Right cardiac atrium (tissue), 5 donors: ENCODE measurements around the gene NINJ2. TPM values are rescaled to one million over a fixed set of nuclear protein-coding genes. Genes with fewer than 3 reads are reported as not detected.

ENCODE experiments used
- ATAC-seq, 2 donors: fragments of 200-7000 bp; cut with Tn5 transposase; one replicate each; pipeline versions ENCODE4 v1.8.0 to v1.9.1; 2020; ENCODE audit warnings: moderate library complexity in 2 of 2, mild to moderate bottlenecking in 1 of 2
- DNase-seq, 3 donors: peaks; one replicate each; pipeline ENCODE4 v3.0.0-alpha.2; 2020
- H3K27ac ChIP-seq: one replicate; pipeline ENCODE4 v1.5.1; 2013; ENCODE audit warnings: mild to moderate bottlenecking, low read length, control low read depth, moderate library complexity
- H3K27me3 ChIP-seq: one replicate; pipeline ENCODE4 v1.6.1; 2013; ENCODE audit not compliant: control insufficient read depth, insufficient read depth
- H3K4me1 ChIP-seq: one replicate; pipeline ENCODE4 v1.6.1; 2013; ENCODE audit warnings: low read length; ENCODE audit not compliant: control insufficient read depth, insufficient read depth
- H3K4me3 ChIP-seq: one replicate; pipeline ENCODE4 v1.5.1; 2013; ENCODE audit warnings: low read length, control low read depth
- H3K9me3 ChIP-seq: one replicate; pipeline ENCODE4 v1.6.1; 2013; ENCODE audit warnings: low read length; ENCODE audit not compliant: control insufficient read depth
- WGBS: extraction: QIAGEN DNeasy Blood & Tissue Kit; methylation state at CpG from one replicate; pipeline ENCODE4 v1.1.7; 2013; 5-methylcytosine and 5-hydroxymethylcytosine counted together
- intact Hi-C, 4 donors: fragments of 100-400 bp; cut with DNase I; formaldehyde crosslinking; loops; one replicate each; pipeline versions ENCODE4 v1.11.0 to v1.14.0; 2022 to 2023
- polyA plus RNA-seq: library from polyadenylated mRNA; stranded (reverse); fragments of 200-250 nt; gene quantifications from one replicate; pipeline ENCODE4 v1.2.3, GENCODE V29; 2013
- total RNA-seq, 4 donors: library from RNA; stranded (reverse); fragmentation: NEBNext Ultra II Directional; extraction: Animal tissue kit (Norgen Biotek cat#: 25700); gene quantifications; one replicate each; pipeline ENCODE4 v1.2.1, GENCODE V29; 2021
- donor health status: healthy with polysubstance abuse.
- donor health status: DM: no; HTN: yes; CAD: no.
- donor health status: DM: no; HTN: no; CAD: no.
- donor health status: DM: no; HTN: yes; CAD: no; lungs with severe emphysema.
- donor health status: DM: yes; HTN: yes; CAD: no.

The NINJ2 gene
- total and polyA plus RNA-seq, 5 donors, result 3.6 to 7.4 (median 5.5) TPM

- Histone ChIP-seq H3K4me3 (no peak overlapping the region), H3K4me1 (peaks cover 22% of the 10 kb centered on the region), H3K27me3 (no peaks in the 10 kb centered on the region), H3K9me3 (no peaks in the 10 kb centered on the region), H3K27ac (peak overlapping the region; percentile 13)
- no peak for DNase-seq
- intact Hi-C loops, result no loop called here
- WGBS, result 88% methylated on average over 4 of the region's 4 CpGs
- ATAC-seq, result no peak
Observed at GRCh38 chr12:623865-624372, 39.3 kb downstream of the NINJ2 start.

GRCh38 chr12:623172-623864, 39.9 kb downstream of the NINJ2 start:
- H3K4me1 ChIP-seq, result peaks cover 24% of the 10 kb centered on the region
- H3K27ac ChIP-seq, result peak overlapping the region; percentile 28
- 70% methylated on average over 6 of the region's 6 CpGs for WGBS
- no peak overlapping the region for H3K4me3 ChIP-seq
- intact Hi-C loops, result no loop called here
- ATAC-seq (peak; percentile 46 to 74), DNase-seq (no peak)
- no peaks in the 10 kb centered on the region for H3K9me3 ChIP-seq
- no peaks in the 10 kb centered on the region for H3K27me3 ChIP-seq

GRCh38 chr12:622416-622815, 40.8 kb downstream of the NINJ2 start:
- Histone ChIP-seq H3K27me3 (no peaks in the 10 kb centered on the region), H3K9me3 (no peaks in the 10 kb centered on the region), H3K4me1 (peaks cover 17% of the 10 kb centered on the region), H3K27ac (peak overlapping the region; percentile 28), H3K4me3 (no peak overlapping the region)
- DNase-seq (no peak), ATAC-seq (peak in 1 of 2 donors; percentile 59)
- intact Hi-C loops, result no loop called here
- WGBS, result 45% methylated on average over 3 of the region's 3 CpGs

GRCh38 chr12:619346-619745, 43.9 kb downstream of the NINJ2 start:
- H3K4me3 ChIP-seq, result no peak overlapping the region
- H3K27ac ChIP-seq, result peak overlapping the region; percentile 55
- H3K4me1 ChIP-seq, result peaks cover 22% of the 10 kb centered on the region
- ATAC-seq, result peak in 1 of 2 donors; percentile 9
- DNase-seq, result no peak
- WGBS, result 53% methylated on average over 4 of the region's 4 CpGs
- no peaks in the 10 kb centered on the region for H3K27me3 ChIP-seq
- H3K9me3 ChIP-seq, result no peaks in the 10 kb centered on the region
- intact Hi-C loops, result no loop called here

- DNase-seq (no peak), ATAC-seq (no peak)
- intact Hi-C loops, result no loop called here
- no peaks in the 10 kb centered on the region for H3K9me3 ChIP-seq
- H3K4me3 ChIP-seq, result no peak overlapping the region
- H3K27me3 ChIP-seq, result no peaks in the 10 kb centered on the region
- peaks cover 26% of the 10 kb centered on the region for H3K4me1 ChIP-seq
- H3K27ac ChIP-seq, result peak overlapping the region; percentile 55
- WGBS, result 81% methylated on average over 6 of the region's 6 CpGs
Observed at GRCh38 chr12:618605-619004, 44.6 kb downstream of the NINJ2 start.

- H3K27ac ChIP-seq, result peak overlapping the region; percentile 77
- H3K4me1 ChIP-seq, result peaks cover 19% of the 10 kb centered on the region
- no peaks in the 10 kb centered on the region for H3K9me3 ChIP-seq
- ATAC-seq (peak; percentile 46 to 55), DNase-seq (peak; percentile 59 to 85 (median 78))
- H3K27me3 ChIP-seq, result no peaks in the 10 kb centered on the region
- WGBS, result 49% methylated on average over 14 of the region's 14 CpGs
- intact Hi-C loops, result no loop called here
- H3K4me3 ChIP-seq, result no peak overlapping the region
Observed at GRCh38 chr12:617304-617915, 45.8 kb downstream of the NINJ2 start.

GRCh38 chr12:615620-616019, 47.6 kb downstream of the NINJ2 start:
- 27% methylated on average over 4 of the region's 4 CpGs for WGBS
- intact Hi-C loops, result no loop called here
- Histone ChIP-seq H3K9me3 (no peaks in the 10 kb centered on the region), H3K27ac (peak overlapping the region; percentile 71), H3K4me1 (peaks cover 19% of the 10 kb centered on the region), H3K4me3 (no peak overlapping the region), H3K27me3 (no peaks in the 10 kb centered on the region)
- peak in 1 of 3 donors; percentile 65 for DNase-seq
- peak; percentile 78 to 90 for ATAC-seq

GRCh38 chr12:614411-614970, 48.8 kb downstream of the NINJ2 start:
- ATAC-seq, result peak in 1 of 2 donors; percentile 26
- Histone ChIP-seq H3K27me3 (no peaks in the 10 kb centered on the region), H3K9me3 (no peaks in the 10 kb centered on the region), H3K27ac (peak overlapping the region; percentile 6), H3K4me3 (no peak overlapping the region), H3K4me1 (peaks cover 21% of the 10 kb centered on the region)
- DNase-seq, result no peak
- 64% methylated on average over 12 of the region's 12 CpGs for WGBS
- intact Hi-C loops, result no loop called here

GRCh38 chr12:613996-614395, 49.2 kb downstream of the NINJ2 start:
- 86% methylated on average over 5 of the region's 5 CpGs for WGBS
- DNase-seq (no peak), ATAC-seq (no peak)
- H3K4me1 ChIP-seq, result peaks cover 21% of the 10 kb centered on the region
- intact Hi-C loops, result no loop called here
- H3K4me3 ChIP-seq, result no peak overlapping the region
- H3K27ac ChIP-seq, result no peak overlapping the region
- no peaks in the 10 kb centered on the region for H3K27me3 ChIP-seq
- H3K9me3 ChIP-seq, result no peaks in the 10 kb centered on the region

- intact Hi-C loops, result no loop called here
- no peak overlapping the region for H3K27ac ChIP-seq
- H3K9me3 ChIP-seq, result no peaks in the 10 kb centered on the region
- no peaks in the 10 kb centered on the region for H3K27me3 ChIP-seq
- 89% methylated on average over 4 of the region's 4 CpGs for WGBS
- no peak overlapping the region for H3K4me3 ChIP-seq
- DNase-seq (no peak), ATAC-seq (no peak)
- H3K4me1 ChIP-seq, result peaks cover 25% of the 10 kb centered on the region
Observed at GRCh38 chr12:612886-613285, 50.4 kb downstream of the NINJ2 start.

- ATAC-seq (no peak), DNase-seq (no peak)
- no peak overlapping the region for H3K27ac ChIP-seq
- no peaks in the 10 kb centered on the region for H3K9me3 ChIP-seq
- 86% methylated on average over 7 of the region's 7 CpGs for WGBS
- intact Hi-C loops, result no loop called here
- H3K4me1 ChIP-seq, result peaks cover 28% of the 10 kb centered on the region
- no peak overlapping the region for H3K4me3 ChIP-seq
- H3K27me3 ChIP-seq, result no peaks in the 10 kb centered on the region
Observed at GRCh38 chr12:612293-612692, 51.0 kb downstream of the NINJ2 start.
